HG03378 (cell line): ENCODE measurements around the gene CRIP1.

Experiments
- ATAC-seq: cut with Tn5 transposase; IDR thresholded peaks from one replicate; pipeline ENCODE4 v1.9.1; 2021; ENCODE audit warnings: mild to moderate bottlenecking, moderate library complexity; ENCODE audit not compliant: unreplicated experiment

Gene CRIP1

GRCh38 chr14:105480199-105480746, 6.4 kb upstream of the CRIP1 start:
- ATAC-seq = no peak

- no peak for ATAC-seq
These were observed 5.6 kb upstream of the CRIP1 start for GRCh38 chr14:105480807-105481801.

- ATAC-seq = no peak
These were observed 4.7 kb upstream of the CRIP1 start for GRCh38 chr14:105481886-105482457.

- no peak for ATAC-seq
These were observed 4.1 kb upstream of the CRIP1 start for GRCh38 chr14:105482486-105483110.

GRCh38 chr14:105483300-105484068, 3.2 kb upstream of the CRIP1 start:
- ATAC-seq = no peak

GRCh38 chr14:105484069-105484996, 2.4 kb upstream of the CRIP1 start:
- ATAC-seq = no peak

- ATAC-seq = no peak
These were observed 1.7 kb upstream of the CRIP1 start for GRCh38 chr14:105484997-105485393.

- no peak for ATAC-seq
These were observed 935 bp upstream of the CRIP1 start for GRCh38 chr14:105485739-105486162.

- no peak for ATAC-seq
These were observed 325 bp downstream of the CRIP1 start for GRCh38 chr14:105486974-105487448.

- ATAC-seq = no peak
These were observed 831 bp downstream of the CRIP1 start for GRCh38 chr14:105487449-105487985.

GRCh38 chr14:105487986-105488777, 1.5 kb downstream of the CRIP1 start:
- no peak for ATAC-seq

GRCh38 chr14:105488781-105489541, 2.3 kb downstream of the CRIP1 start:
- ATAC-seq = no peak

GRCh38 chr14:105489542-105490266, 3.0 kb downstream of the CRIP1 start:
- ATAC-seq = no peak

GRCh38 chr14:105490267-105490571, 3.5 kb downstream of the CRIP1 start:
- ATAC-seq = no peak

GRCh38 chr14:105490572-105491365, 4.1 kb downstream of the CRIP1 start, which contains the start of gene TEDC1:
TEDC1 (plus strand) TSS chr14:105491246; CDS start chr14:105491376, 130 bp downstream.
- ATAC-seq = peak; percentile 73

- peak; percentile 5 for ATAC-seq
These were observed 4.8 kb downstream of the CRIP1 start for GRCh38 chr14:105491366-105491973.
